ENCODE measurements around the gene CDK8. TPM values are rescaled to one million over a fixed set of nuclear protein-coding genes. Genes with fewer than 3 reads are reported as not detected.
A peak's percentile ranks its signal among the peaks of the same experiment; 100 is the strongest.
"Not testable (repeated sequence)": the region's sequence is repeated elsewhere in the genome, so short reads cannot be mapped to it uniquely, and the experiment has no call there.

Gene CDK8
- total and polyA plus RNA-seq, 2 experiments from 2014 or later: 13.6 to 24.0 TPM

DNA sequence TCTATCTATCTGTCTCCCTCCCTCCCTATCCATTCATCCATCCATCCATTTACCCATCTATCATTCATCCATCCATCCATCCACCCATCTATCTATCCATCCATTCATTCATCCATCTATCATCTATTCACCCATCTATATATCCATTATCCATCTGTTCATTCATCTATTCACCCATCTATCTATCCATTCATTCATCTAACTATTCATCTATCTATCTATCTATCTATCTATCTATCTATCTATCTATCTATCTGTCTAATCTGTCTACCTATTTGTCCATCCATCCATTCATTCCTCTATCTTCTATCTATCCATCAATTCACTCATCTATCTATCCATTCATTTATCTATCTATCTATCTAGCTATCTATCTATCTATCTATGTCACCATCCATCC, 4.4 kb upstream of the CDK8 start (continued):
- no peak for TF ChIP-seq POLR2AphosphoS5 (IDR thresholded peaks at IDR 0.05; ENCODE audit: low read depth)
- no peak for TF ChIP-seq JUNB (IDR thresholded peaks at IDR 0.05; ENCODE audit: unreplicated experiment)
- TF ChIP-seq NANOG (IDR thresholded peaks at IDR 0.05; ENCODE audit: borderline replicate concordance): no peak
- TF ChIP-seq, protein P1, sequence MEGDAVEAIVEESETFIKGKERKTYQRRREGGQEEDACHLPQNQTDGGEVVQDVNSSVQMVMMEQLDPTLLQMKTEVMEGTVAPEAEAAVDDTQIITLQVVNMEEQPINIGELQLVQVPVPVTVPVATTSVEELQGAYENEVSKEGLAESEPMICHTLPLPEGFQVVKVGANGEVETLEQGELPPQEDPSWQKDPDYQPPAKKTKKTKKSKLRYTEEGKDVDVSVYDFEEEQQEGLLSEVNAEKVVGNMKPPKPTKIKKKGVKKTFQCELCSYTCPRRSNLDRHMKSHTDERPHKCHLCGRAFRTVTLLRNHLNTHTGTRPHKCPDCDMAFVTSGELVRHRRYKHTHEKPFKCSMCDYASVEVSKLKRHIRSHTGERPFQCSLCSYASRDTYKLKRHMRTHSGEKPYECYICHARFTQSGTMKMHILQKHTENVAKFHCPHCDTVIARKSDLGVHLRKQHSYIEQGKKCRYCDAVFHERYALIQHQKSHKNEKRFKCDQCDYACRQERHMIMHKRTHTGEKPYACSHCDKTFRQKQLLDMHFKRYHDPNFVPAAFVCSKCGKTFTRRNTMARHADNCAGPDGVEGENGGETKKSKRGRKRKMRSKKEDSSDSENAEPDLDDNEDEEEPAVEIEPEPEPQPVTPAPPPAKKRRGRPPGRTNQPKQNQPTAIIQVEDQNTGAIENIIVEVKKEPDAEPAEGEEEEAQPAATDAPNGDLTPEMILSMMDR (conservative IDR thresholded peaks at IDR 0.05; ENCODE audit: low read depth in 2 of 2): no peak
- no peak for TF ChIP-seq STAT1 (IDR thresholded peaks at IDR 0.05; ENCODE audit: unreplicated experiment)

GRCh38 chr13:26252006-26252405, 1.9 kb upstream of the CDK8 start:
- H3F3A ChIP-seq (replicated peaks; ENCODE audit: low read depth); H3K27ac ChIP-seq (ENCODE audit: low read depth); H3K4me3 Mint-ChIP-seq; H3K4me3 ChIP-seq; H3K9me2 ChIP-seq (ENCODE audit: insufficient read depth); H3K36me3 ChIP-seq (ENCODE audit: insufficient read depth); DNase-seq (ENCODE audit: low spot score); H3K27ac Mint-ChIP-seq; H3K4me2 ChIP-seq; H3K36me3 Mint-ChIP-seq (ENCODE audit: low read depth); ATAC-seq; H3K9me3 Mint-ChIP-seq; H2AFZ ChIP-seq; H3K27me3 Mint-ChIP-seq (ENCODE audit: insufficient read depth, low read depth, poor library complexity); H3K27me3 ChIP-seq (ENCODE audit: insufficient read depth): not testable (repeated sequence)
- Histone ChIP-seq H3K79me2 (replicated peaks; ENCODE audit: insufficient read depth) (peaks cover 25% of the 10 kb centered on the region), H3K4me1 (ENCODE audit: insufficient read depth) (peaks cover 18% of the 10 kb centered on the region), H4K20me1 (replicated peaks; ENCODE audit: insufficient read depth) (peaks cover 17% of the 10 kb centered on the region)
- peaks cover 12% of the 10 kb centered on the region; the same call in 2 of the 3 replicates for H3K4me1 Mint-ChIP-seq

DNA sequence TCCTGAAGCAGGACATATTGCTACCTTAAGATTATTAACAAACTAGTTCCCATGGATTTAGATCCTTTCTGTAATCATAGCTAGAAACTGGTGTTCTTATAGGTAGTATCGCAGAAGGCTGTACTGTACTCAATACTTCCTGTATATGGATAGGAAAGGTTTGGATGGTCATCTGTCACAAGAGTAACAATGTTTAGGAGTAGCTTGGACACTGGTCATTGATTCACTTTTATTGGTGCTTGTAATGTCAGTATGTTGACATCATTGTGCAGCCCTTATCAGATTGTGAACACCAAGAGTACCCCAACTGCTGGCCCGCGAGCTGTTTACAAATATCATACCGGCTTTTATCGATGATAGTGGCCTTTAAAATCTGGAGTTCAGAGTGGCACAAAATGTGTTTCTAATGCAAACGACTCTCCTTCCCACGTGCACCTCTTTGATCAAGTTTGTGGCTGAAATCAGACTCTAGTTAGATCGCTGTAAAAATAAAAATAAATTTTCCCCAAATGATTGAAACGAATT, 605 bp upstream of the CDK8 start:
- Histone ChIP-seq H3K36me3 (ENCODE audit: insufficient read depth) (no peaks in the 10 kb centered on the region), H3K4me3 (peak overlapping the region; percentile 96), H3K4me2 (peak overlapping the region; percentile 91), H3K4me1 (ENCODE audit: insufficient read depth) (peaks cover 19% of the 10 kb centered on the region), H3K27ac (ENCODE audit: low read depth) (no peak overlapping the region), H2AFZ (peak overlapping the region; percentile 99), H3K79me2 (replicated peaks; ENCODE audit: insufficient read depth) (peaks cover 38% of the 10 kb centered on the region), H3K9me2 (ENCODE audit: insufficient read depth) (no peaks in the 10 kb centered on the region), H4K20me1 (replicated peaks; ENCODE audit: insufficient read depth) (peaks cover 27% of the 10 kb centered on the region), H3F3A (replicated peaks; ENCODE audit: low read depth) (no peaks in the 10 kb centered on the region), H3K27me3 (ENCODE audit: insufficient read depth) (no peaks in the 10 kb centered on the region)
- no peak for ATAC-seq
- Mint-ChIP-seq H3K4me3 (peak overlapping the region; percentile 88), H3K4me1 (peaks cover 19% of the 10 kb centered on the region; the same call in 2 of the 3 replicates), H3K9me3 (no peaks in the 10 kb centered on the region), H3K27ac (peak overlapping the region; percentile 90), H3K27me3 (ENCODE audit: insufficient read depth, low read depth, poor library complexity) (peaks cover 5% of the 10 kb centered on the region), H3K36me3 (ENCODE audit: low read depth) (no peaks in the 10 kb centered on the region)
- no peak for DNase-seq (ENCODE audit: low spot score)
- TF ChIP-seq, protein P1 (conservative IDR thresholded peaks at IDR 0.05; ENCODE audit: low read depth in 2 of 2): no peak
- TF ChIP-seq ZNF331 (CRISPR knock-in tag; IDR thresholded peaks at IDR 0.05; ENCODE audit: low read depth) (no peak), CREB1 (CRISPR knock-in tag; IDR thresholded peaks at IDR 0.05; ENCODE audit: low read depth) (no peak), EZH2 (IDR thresholded peaks at IDR 0.05; ENCODE audit: low read depth, unreplicated experiment) (no peak), POLR2AphosphoS5 (IDR thresholded peaks at IDR 0.05; ENCODE audit: low read depth) (no peak), ZNF114 (CRISPR knock-in tag; IDR thresholded peaks at IDR 0.05) (no peak), EZH2phosphoT487 (IDR thresholded peaks at IDR 0.05; ENCODE audit: unreplicated experiment) (no peak), NANOG (IDR thresholded peaks at IDR 0.05; ENCODE audit: borderline replicate concordance) (no peak), STAT1 (IDR thresholded peaks at IDR 0.05; ENCODE audit: unreplicated experiment) (no peak), JUNB (IDR thresholded peaks at IDR 0.05; ENCODE audit: unreplicated experiment) (no peak), ETS1 (IDR thresholded peaks at IDR 0.05) (no peak)
- TF ChIP-seq, protein P2, sequence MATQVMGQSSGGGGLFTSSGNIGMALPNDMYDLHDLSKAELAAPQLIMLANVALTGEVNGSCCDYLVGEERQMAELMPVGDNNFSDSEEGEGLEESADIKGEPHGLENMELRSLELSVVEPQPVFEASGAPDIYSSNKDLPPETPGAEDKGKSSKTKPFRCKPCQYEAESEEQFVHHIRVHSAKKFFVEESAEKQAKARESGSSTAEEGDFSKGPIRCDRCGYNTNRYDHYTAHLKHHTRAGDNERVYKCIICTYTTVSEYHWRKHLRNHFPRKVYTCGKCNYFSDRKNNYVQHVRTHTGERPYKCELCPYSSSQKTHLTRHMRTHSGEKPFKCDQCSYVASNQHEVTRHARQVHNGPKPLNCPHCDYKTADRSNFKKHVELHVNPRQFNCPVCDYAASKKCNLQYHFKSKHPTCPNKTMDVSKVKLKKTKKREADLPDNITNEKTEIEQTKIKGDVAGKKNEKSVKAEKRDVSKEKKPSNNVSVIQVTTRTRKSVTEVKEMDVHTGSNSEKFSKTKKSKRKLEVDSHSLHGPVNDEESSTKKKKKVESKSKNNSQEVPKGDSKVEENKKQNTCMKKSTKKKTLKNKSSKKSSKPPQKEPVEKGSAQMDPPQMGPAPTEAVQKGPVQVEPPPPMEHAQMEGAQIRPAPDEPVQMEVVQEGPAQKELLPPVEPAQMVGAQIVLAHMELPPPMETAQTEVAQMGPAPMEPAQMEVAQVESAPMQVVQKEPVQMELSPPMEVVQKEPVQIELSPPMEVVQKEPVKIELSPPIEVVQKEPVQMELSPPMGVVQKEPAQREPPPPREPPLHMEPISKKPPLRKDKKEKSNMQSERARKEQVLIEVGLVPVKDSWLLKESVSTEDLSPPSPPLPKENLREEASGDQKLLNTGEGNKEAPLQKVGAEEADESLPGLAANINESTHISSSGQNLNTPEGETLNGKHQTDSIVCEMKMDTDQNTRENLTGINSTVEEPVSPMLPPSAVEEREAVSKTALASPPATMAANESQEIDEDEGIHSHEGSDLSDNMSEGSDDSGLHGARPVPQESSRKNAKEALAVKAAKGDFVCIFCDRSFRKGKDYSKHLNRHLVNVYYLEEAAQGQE (IDR thresholded peaks at IDR 0.05; ENCODE audit: unreplicated experiment): no peak

Data from GM23338 (cell line).